ENCODE measurements around the gene NPHS1. TPM values are rescaled to one million over a fixed set of nuclear protein-coding genes. Genes with fewer than 3 reads are reported as not detected.

The NPHS1 gene
- total RNA-seq, 2 experiments from 2014 or later, result not detected

- Histone ChIP-seq H3K36me3 (ENCODE audit: insufficient read depth, low read length) (no peaks in the 10 kb centered on the region), H3K4me3 (ENCODE audit: low read length) (no peak overlapping the region), H3K4me1 (ENCODE audit: insufficient read depth, low read length) (peaks cover 24% of the 10 kb centered on the region), H3K9me3 (ENCODE audit: control insufficient read depth in 1 of 2, insufficient read depth in 1 of 2, low read length in 2 of 2) (peaks cover 0 to 32% of the 10 kb centered on the region in 2 experiments), H3K27me3 (ENCODE audit: control insufficient read depth in 1 of 2, insufficient read depth in 2 of 2, low read length in 2 of 2) (peaks cover 58 to 63% of the 10 kb centered on the region in 2 experiments), H3K27ac (ENCODE audit: low read depth in 1 of 2, low read length in 2 of 2) (no peak overlapping the region)
- Mint-ChIP-seq H3K4me3 (peak overlapping the region; percentile 1), H3K27ac (no peak overlapping the region), H3K27me3 (peaks cover 79% of the 10 kb centered on the region), H3K4me1 (ENCODE audit: low read depth) (peaks cover 5% of the 10 kb centered on the region), H3K9me3 (no peaks in the 10 kb centered on the region), H3K36me3 (ENCODE audit: low read depth) (no peaks in the 10 kb centered on the region)
- DNase-seq (no peak), ATAC-seq (ENCODE audit: poor library complexity) (no peak)
- intact Hi-C loops (cut with DNase I, micrococcal nuclease), result no loop called here
- TF ChIP-seq CTCF (IDR thresholded peaks at IDR 0.05), result no peak
- ChIA-PET POLR2A (no interaction called here), CTCF (no interaction called here)
Observed at GRCh38 chr19:35858311-35858710, 6.0 kb upstream of the NPHS1 start.

GRCh38 chr19:35856546-35857149 lies 4.3 kb upstream of the NPHS1 start, which contains the start of gene KIRREL2:
Gene KIRREL2, plus strand, starts transcription at chr19:35856911. Its CDS starts 209 bp downstream, at chr19:35857120.
- intact Hi-C loops (cut with DNase I, micrococcal nuclease), result no loop called here
- H3K27me3 ChIP-seq (ENCODE audit: control insufficient read depth in 1 of 2, insufficient read depth in 2 of 2, low read length in 2 of 2), result peaks cover 51 to 54% of the 10 kb centered on the region in 2 experiments
- H3K27ac ChIP-seq (ENCODE audit: low read depth in 1 of 2, low read length in 2 of 2), result no peak within 1 kb of the TSS
- ChIA-PET CTCF (interaction anchor here (0.8 kb wide), 1 partner anchor 102 kb away, joined by 4 read pairs; no protein-coding TSS in a partner anchor), POLR2A (interaction anchor here (0.6 kb wide), 1 partner anchor 321 kb away, joined by 3 read pairs; no protein-coding TSS in a partner anchor)
- no peak for TF ChIP-seq CTCF (IDR thresholded peaks at IDR 0.05)
- H3K4me1 ChIP-seq (ENCODE audit: insufficient read depth, low read length), result peaks cover 24% of the 10 kb centered on the region
- DNase-seq (peak in 6 of 14 experiments; percentile 9 to 45 (median 30)), ATAC-seq (ENCODE audit: poor library complexity) (peak; percentile 44)
- H3K36me3 Mint-ChIP-seq (ENCODE audit: low read depth), result no peaks in the 10 kb centered on the region
- H3K27ac Mint-ChIP-seq, result no peak within 1 kb of the TSS
- H3K27me3 Mint-ChIP-seq, result peaks cover 83% of the 10 kb centered on the region
- H3K4me3 Mint-ChIP-seq, result peak within 1 kb of the TSS; percentile 80
- H3K4me3 ChIP-seq (ENCODE audit: low read length), result peak within 1 kb of the TSS; percentile 62
- H3K36me3 ChIP-seq (ENCODE audit: insufficient read depth, low read length), result no peaks in the 10 kb centered on the region
- no peaks in the 10 kb centered on the region for H3K9me3 Mint-ChIP-seq
- H3K4me1 Mint-ChIP-seq (ENCODE audit: low read depth), result peaks cover 5% of the 10 kb centered on the region
- peaks cover 0 to 29% of the 10 kb centered on the region in 2 experiments for H3K9me3 ChIP-seq (ENCODE audit: control insufficient read depth in 1 of 2, insufficient read depth in 1 of 2, low read length in 2 of 2)

- Mint-ChIP-seq H3K27me3 (peaks cover 76% of the 10 kb centered on the region), H3K4me3 (no peak overlapping the region), H3K4me1 (ENCODE audit: low read depth) (peaks cover 5% of the 10 kb centered on the region), H3K9me3 (no peaks in the 10 kb centered on the region), H3K36me3 (ENCODE audit: low read depth) (no peaks in the 10 kb centered on the region), H3K27ac (no peak overlapping the region)
- Histone ChIP-seq H3K36me3 (ENCODE audit: insufficient read depth, low read length) (no peaks in the 10 kb centered on the region), H3K4me1 (ENCODE audit: insufficient read depth, low read length) (peaks cover 16% of the 10 kb centered on the region), H3K9me3 (ENCODE audit: control insufficient read depth in 1 of 2, insufficient read depth in 1 of 2, low read length in 2 of 2) (peaks cover 0 to 11% of the 10 kb centered on the region in 2 experiments), H3K27ac (ENCODE audit: low read depth in 1 of 2, low read length in 2 of 2) (no peak overlapping the region), H3K4me3 (ENCODE audit: low read length) (no peak overlapping the region), H3K27me3 (ENCODE audit: control insufficient read depth in 1 of 2, insufficient read depth in 2 of 2, low read length in 2 of 2) (peaks cover 34 to 57% of the 10 kb centered on the region in 2 experiments)
- POLR2A ChIA-PET, result no interaction called here
- ATAC-seq (ENCODE audit: poor library complexity), result no peak
- CTCF ChIA-PET, result no interaction called here
- DNase-seq, result no peak
- TF ChIP-seq CTCF (IDR thresholded peaks at IDR 0.05), result no peak
- intact Hi-C loops (cut with DNase I, micrococcal nuclease), result no loop called here
Observed at GRCh38 chr19:35853038-35853756, 893 bp upstream of the NPHS1 start.
